Glutamatergic neuron (in vitro differentiated cells): ENCODE results near the gene EPN2. TPM values are rescaled to one million over a fixed set of nuclear protein-coding genes. Genes with fewer than 3 reads are reported as not detected.

Source experiments
- DNase-seq: peaks from one replicate; pipeline ENCODE4 v3.0.0; 2022
- H3K27ac Mint-ChIP-seq: one replicate; pipeline ENCODE4 v1.8.0; 2020; ENCODE audit warnings: mild to moderate bottlenecking, mixed read lengths, inconsistent platforms; ENCODE audit not compliant: unreplicated experiment
- H3K27me3 Mint-ChIP-seq: one replicate; pipeline ENCODE4 v1.8.0; 2020; ENCODE audit warnings: mild to moderate bottlenecking, moderate library complexity, mixed read lengths, inconsistent platforms; ENCODE audit not compliant: unreplicated experiment
- H3K36me3 Mint-ChIP-seq: one replicate; pipeline ENCODE4 v1.8.0; 2020; ENCODE audit warnings: mild to moderate bottlenecking, mixed read lengths, inconsistent platforms; ENCODE audit not compliant: unreplicated experiment
- H3K4me1 Mint-ChIP-seq: one replicate; pipeline ENCODE4 v1.8.0; 2020; ENCODE audit warnings: mild to moderate bottlenecking, low read depth, mixed read lengths, inconsistent platforms; ENCODE audit not compliant: unreplicated experiment
- H3K4me3 Mint-ChIP-seq: one replicate; pipeline ENCODE4 v1.8.0; 2020; ENCODE audit warnings: mild to moderate bottlenecking, mixed read lengths, inconsistent platforms; ENCODE audit not compliant: unreplicated experiment
- H3K9me3 Mint-ChIP-seq: one replicate; pipeline ENCODE4 v1.8.0; 2020; ENCODE audit warnings: mild to moderate bottlenecking, moderate library complexity, mixed read lengths, inconsistent platforms; ENCODE audit not compliant: unreplicated experiment
- total RNA-seq: library from RNA; stranded (reverse); fragmentation: NEBNext Ultra II Directional; extraction: Animal tissue kit (Norgen Biotek cat#: 25700); gene quantifications from one replicate; pipeline ENCODE4 v1.2.1, GENCODE V29; 2021; ENCODE audit not compliant: unreplicated experiment
- TF ChIP-seq, protein P1 (sequence below): fragments of 200-600 bp; sonication (generic); IDR thresholded peaks from one replicate; pipeline ENCODE4 v1.5.0; 2021; ENCODE audit not compliant: partially characterized antibody, unreplicated experiment

The EPN2 gene
- total RNA-seq, 1 donor from 2014 or later: 45.2 TPM

DNA sequence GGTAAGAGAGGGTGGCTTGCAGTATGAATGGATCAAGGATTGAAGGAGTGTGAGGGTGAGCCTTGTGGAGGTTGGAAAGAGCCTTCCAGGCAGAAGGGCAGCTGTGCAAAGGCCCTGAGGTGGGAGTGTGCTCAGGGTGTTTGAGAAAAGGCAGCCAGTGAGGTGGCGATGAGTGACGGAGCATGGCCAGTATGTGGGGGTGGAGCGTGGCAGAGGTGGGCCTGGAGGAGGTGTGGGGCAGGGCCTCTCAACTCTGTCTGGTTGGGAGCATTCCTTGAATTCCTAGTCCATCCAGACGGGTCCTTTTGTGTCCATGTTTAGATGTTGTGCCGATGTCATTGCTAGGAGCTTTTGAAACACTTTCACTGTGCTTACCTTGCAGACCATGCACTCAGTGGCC lies 51.3 kb downstream of the EPN2 start:
- Mint-ChIP-seq H3K36me3 (peaks cover 5% of the 10 kb centered on the region), H3K4me1 (peaks cover 33% of the 10 kb centered on the region), H3K27ac (no peak overlapping the region), H3K4me3 (peak overlapping the region; percentile 6), H3K27me3 (peaks cover 6% of the 10 kb centered on the region), H3K9me3 (no peaks in the 10 kb centered on the region)
- TF ChIP-seq, protein P1, sequence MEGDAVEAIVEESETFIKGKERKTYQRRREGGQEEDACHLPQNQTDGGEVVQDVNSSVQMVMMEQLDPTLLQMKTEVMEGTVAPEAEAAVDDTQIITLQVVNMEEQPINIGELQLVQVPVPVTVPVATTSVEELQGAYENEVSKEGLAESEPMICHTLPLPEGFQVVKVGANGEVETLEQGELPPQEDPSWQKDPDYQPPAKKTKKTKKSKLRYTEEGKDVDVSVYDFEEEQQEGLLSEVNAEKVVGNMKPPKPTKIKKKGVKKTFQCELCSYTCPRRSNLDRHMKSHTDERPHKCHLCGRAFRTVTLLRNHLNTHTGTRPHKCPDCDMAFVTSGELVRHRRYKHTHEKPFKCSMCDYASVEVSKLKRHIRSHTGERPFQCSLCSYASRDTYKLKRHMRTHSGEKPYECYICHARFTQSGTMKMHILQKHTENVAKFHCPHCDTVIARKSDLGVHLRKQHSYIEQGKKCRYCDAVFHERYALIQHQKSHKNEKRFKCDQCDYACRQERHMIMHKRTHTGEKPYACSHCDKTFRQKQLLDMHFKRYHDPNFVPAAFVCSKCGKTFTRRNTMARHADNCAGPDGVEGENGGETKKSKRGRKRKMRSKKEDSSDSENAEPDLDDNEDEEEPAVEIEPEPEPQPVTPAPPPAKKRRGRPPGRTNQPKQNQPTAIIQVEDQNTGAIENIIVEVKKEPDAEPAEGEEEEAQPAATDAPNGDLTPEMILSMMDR: no peak
- no peak for DNase-seq

DNA sequence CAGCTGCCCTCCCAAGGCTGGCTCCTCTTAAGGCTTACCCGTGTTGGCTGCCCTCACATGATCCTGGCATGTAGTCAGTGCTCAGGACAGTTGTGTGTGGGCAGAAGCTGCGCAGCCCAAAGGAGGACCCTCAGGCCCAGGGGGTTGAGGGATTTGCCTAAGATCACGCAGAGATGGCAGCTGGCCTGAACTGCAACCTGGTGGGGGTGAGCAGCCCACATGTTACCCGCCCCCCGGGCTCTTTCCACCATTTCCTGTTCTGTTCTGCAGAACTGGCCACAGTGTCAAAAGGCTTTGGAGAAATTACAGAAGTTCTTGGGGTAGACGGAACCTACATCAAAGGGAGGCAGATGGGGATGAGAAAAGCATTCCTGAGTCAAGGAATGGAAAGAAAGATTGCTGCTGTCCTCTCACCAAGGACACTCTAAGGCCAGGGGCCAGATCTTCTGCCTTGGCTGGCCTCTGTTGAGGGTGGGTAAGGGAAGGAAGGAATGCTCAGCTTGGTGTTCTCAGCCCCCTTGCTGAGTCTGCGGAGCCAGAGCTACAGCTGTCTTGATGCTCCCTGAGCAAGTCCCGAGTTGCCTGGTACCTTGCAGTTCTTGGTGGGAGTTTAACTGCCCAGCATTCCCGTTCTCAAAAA lies 53.0 kb downstream of the EPN2 start:
- no peak overlapping the region for H3K4me3 Mint-ChIP-seq
- no peak for DNase-seq
- TF ChIP-seq, protein P1: no peak
- H3K9me3 Mint-ChIP-seq: no peaks in the 10 kb centered on the region
- peaks cover 5% of the 10 kb centered on the region for H3K36me3 Mint-ChIP-seq
- H3K4me1 Mint-ChIP-seq: peaks cover 35% of the 10 kb centered on the region
- peaks cover 6% of the 10 kb centered on the region for H3K27me3 Mint-ChIP-seq
- H3K27ac Mint-ChIP-seq: no peak overlapping the region

DNA sequence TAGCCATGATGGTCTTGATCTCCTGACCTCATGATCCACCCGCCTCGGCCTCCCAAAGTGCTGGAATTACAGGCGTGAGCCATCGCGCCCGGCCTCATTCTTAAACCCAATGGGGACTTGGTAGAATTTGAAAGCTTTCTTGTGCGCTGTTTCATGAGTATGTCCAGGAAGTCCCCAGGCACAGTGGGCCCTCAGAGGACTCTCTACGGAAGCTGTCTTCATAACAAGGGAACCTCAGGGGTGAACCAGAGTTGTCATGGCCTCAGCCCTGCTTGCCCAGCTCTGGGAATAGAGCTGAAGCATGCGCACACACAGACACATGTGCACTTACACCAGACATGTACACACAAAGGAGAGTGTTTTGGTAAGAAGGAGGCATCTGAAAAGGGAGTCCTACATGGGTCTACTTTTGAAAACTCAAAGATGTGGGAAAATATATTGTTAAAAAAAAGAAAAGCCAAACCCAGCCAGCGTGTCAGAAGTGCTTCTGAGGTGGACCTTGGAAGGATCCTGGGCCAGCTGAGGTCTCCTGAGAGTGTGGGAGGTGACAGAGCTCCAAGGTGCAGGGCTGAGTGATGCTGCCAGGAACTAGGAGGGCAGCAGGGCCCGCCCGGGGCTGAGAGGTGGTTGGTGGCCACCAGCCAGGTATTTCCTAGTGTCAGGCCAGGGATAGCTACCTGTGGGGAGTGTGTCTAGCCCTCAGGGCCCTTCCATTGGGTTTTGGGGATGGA lies 54.6 kb downstream of the EPN2 start:
- no peak for DNase-seq
- Mint-ChIP-seq H3K9me3 (no peaks in the 10 kb centered on the region), H3K36me3 (peaks cover 5% of the 10 kb centered on the region), H3K27ac (no peak overlapping the region), H3K27me3 (peaks cover 4% of the 10 kb centered on the region), H3K4me3 (no peak overlapping the region), H3K4me1 (peaks cover 23% of the 10 kb centered on the region)
- TF ChIP-seq, protein P1: no peak

DNA sequence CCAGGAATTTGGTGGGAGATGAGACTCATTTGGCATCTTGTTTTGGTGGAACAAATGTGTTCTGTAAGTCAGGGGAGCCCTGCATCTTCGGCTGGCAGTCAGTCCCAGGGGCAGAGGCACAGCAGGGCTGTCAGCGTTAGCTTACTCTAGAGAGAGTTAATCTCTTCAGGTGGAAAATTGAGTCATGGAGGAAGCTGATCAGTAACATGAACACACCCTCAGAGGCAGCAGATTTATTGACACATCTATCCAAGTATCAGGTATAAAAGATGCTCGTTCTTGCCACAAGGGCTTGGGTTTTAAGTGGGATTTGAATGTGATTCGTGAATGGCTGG lies 55.2 kb downstream of the EPN2 start:
- H3K27me3 Mint-ChIP-seq: peaks cover 4% of the 10 kb centered on the region
- H3K4me3 Mint-ChIP-seq: no peak overlapping the region
- H3K9me3 Mint-ChIP-seq: no peaks in the 10 kb centered on the region
- H3K27ac Mint-ChIP-seq: no peak overlapping the region
- DNase-seq: no peak
- TF ChIP-seq, protein P1: no peak
- H3K4me1 Mint-ChIP-seq: peaks cover 18% of the 10 kb centered on the region
- peaks cover 5% of the 10 kb centered on the region for H3K36me3 Mint-ChIP-seq

DNA sequence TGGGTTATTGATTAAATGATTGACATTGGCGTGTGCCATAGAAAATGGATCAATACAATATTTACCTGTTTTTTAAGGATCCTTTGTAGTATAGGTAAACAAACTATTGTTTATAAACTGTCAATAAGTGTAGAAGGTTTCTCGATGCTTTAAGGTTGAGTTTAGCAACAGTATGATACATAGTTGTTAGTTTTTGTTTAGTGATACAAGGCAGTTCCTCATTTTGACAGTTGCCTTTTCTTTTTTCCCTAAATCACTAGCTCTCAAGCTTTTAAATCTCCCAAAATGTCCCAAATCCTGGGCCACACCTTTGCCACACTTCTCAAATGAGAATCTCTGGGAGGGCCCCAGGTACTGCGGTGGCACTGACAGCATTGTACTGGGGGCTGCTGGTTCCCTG lies 57.3 kb downstream of the EPN2 start:
- Mint-ChIP-seq H3K9me3 (no peaks in the 10 kb centered on the region), H3K4me1 (peaks cover 8% of the 10 kb centered on the region), H3K27me3 (no peaks in the 10 kb centered on the region), H3K4me3 (no peak overlapping the region), H3K36me3 (no peaks in the 10 kb centered on the region), H3K27ac (no peak overlapping the region)
- no peak for DNase-seq
- TF ChIP-seq, protein P1: no peak
